ENCODE measurements around the gene MZB1. TPM values are rescaled to one million over a fixed set of nuclear protein-coding genes. Genes with fewer than 3 reads are reported as not detected.

Gene MZB1
- total and polyA plus RNA-seq, 2 of the 8 experiments (the other 6 are each of a cell fraction or from before 2014, with no cell fraction given), result 0.39 to 0.47 TPM

DNA sequence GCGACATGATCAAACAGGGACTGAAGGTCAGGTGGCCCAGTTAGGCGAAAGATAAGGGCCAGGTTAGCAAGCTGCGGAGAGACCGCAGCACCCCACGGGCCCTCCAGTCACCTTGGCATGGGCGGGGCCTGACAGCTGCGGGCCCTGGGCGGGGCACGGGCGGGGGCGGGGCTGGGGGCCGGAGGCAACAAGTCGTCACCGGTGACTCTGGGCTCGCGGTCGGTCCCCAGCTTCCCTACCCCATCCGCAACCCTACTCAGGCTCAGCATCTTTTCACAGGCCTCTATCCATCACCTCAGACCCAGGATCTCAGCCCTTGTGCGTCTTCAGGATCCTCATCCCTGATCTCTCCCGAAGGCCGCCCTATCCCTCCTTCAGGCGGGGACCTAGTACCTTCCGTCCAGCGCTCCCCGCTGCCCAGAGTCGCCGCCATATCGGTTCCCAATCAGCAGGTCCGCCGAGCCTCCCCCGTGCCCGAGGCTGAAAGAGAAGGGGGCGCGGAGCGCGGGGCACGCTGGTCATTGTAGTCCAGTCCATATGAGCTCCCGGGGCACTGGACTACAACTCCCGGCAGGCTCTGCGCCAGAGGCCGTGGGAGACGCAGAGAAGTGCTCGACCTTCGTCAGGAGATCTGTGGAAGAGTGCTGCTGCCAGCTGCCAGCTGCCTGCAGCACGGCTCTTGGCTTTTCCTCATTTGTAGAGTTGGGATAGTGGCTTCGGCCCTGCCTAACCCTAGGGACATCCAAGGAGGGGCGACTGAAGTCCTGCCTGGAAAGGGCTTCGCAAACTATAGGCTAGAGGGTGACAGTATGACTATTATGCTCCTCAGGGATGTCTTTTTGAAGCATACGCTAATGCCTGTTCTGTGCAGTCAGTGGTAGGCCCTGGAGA lies 49.5 kb upstream of the MZB1 start, which contains the start of gene DNAJC18 (continued):
- peak; percentile 91 for TF ChIP-seq TBP (IDR thresholded peaks at IDR 0.05; ENCODE audit: low read depth, low read length)
- TF ChIP-seq RBBP5 (IDR thresholded peaks at IDR 0.05; ENCODE audit: borderline replicate concordance, low read depth, low read length), result peak; percentile 52; the same call in 1 of the 2 replicates
- TF ChIP-seq CREB1 (IDR thresholded peaks at IDR 0.05), result peak; percentile 50
- no peak for TF ChIP-seq TEAD4 (IDR thresholded peaks at IDR 0.05; ENCODE audit: low read depth, low read length)
- peak; percentile 91 for TF ChIP-seq YY1 (IDR thresholded peaks at IDR 0.05; ENCODE audit: low read depth, low read length)
- TF ChIP-seq RFX5 (IDR thresholded peaks at IDR 0.05; ENCODE audit: borderline replicate concordance, low read depth, low read length), result no peak
- TF ChIP-seq GTF2F1 (IDR thresholded peaks at IDR 0.05; ENCODE audit: borderline replicate concordance, low read depth, low read length), result 0 out of 2 replicates have a peak, but pooled peaks have one; percentile 11
- no peak for TF ChIP-seq NRF1 (IDR thresholded peaks at IDR 0.05; ENCODE audit: low read depth, low read length)
- no peak for TF ChIP-seq BACH1 (IDR thresholded peaks at IDR 0.05; ENCODE audit: low read length)
